MM.1S (cell line): Measurements from ENCODE around the gene CORO7.
A peak's percentile ranks its signal among the peaks of the same experiment; 100 is the strongest.

Experiments used
- DNase-seq: peaks from one replicate; pipeline ENCODE4 v3.0.0-alpha.2; 2015
- H2AFZ ChIP-seq: fragments of 300-600 bp; sonication (generic); 2 replicates; pipeline ENCODE4 v1.6.0; 2016; ENCODE audit warnings: antibody characterized with exemption, low read length
- H3F3A ChIP-seq: fragments of 300-600 bp; sonication (generic); 2 replicates; pipeline ENCODE4 v1.6.1; 2016; ENCODE audit warnings: mild to moderate bottlenecking, antibody characterized with exemption, low read length, moderate library complexity, mixed read lengths; ENCODE audit not compliant: insufficient read depth
- H3K27ac ChIP-seq: fragments of 300-600 bp; sonication (generic); 2 replicates; pipeline ENCODE4 v1.5.1; 2016; ENCODE audit warnings: mild to moderate bottlenecking, low read length
- H3K27me3 ChIP-seq: fragments of 300-600 bp; sonication (generic); replicated peaks from 2 replicates; pipeline ENCODE4 v1.6.0; 2016; ENCODE audit warnings: low read length; ENCODE audit not compliant: insufficient read depth
- H3K36me3 ChIP-seq: fragments of 300-600 bp; sonication (generic); replicated peaks from 2 replicates; pipeline ENCODE4 v1.6.1; 2016; ENCODE audit warnings: mild to moderate bottlenecking, low read length, mixed read lengths; ENCODE audit not compliant: insufficient read depth
- H3K4me1 ChIP-seq: fragments of 300-600 bp; sonication (generic); 2 replicates; pipeline ENCODE4 v1.6.1; 2016; ENCODE audit warnings: low read length, mixed read lengths
- H3K4me2 ChIP-seq: fragments of 300-600 bp; sonication (generic); 2 replicates; pipeline ENCODE4 v1.6.0; 2016; ENCODE audit warnings: low read depth, low read length
- H3K4me3 ChIP-seq: fragments of 300-600 bp; sonication (generic); 2 replicates; pipeline ENCODE4 v1.5.1; 2016; ENCODE audit warnings: low read length, mixed read lengths
- H3K79me2 ChIP-seq: fragments of 300-600 bp; sonication (generic); 2 replicates; pipeline ENCODE4 v1.6.1; 2016; ENCODE audit warnings: mixed run types, low read length, mixed read lengths
- H3K9ac ChIP-seq: fragments of 300-600 bp; sonication (generic); 2 replicates; pipeline ENCODE4 v1.6.1; 2016; ENCODE audit warnings: low read length, mixed read lengths
- H3K9me2 ChIP-seq: fragments of 300-600 bp; sonication (generic); replicated peaks from 2 replicates; pipeline ENCODE4 v1.6.1; 2016; ENCODE audit warnings: mild to moderate bottlenecking, low read length, mixed read lengths; ENCODE audit not compliant: insufficient read depth
- H3K9me3 ChIP-seq: fragments of 300-600 bp; sonication (generic); replicated peaks from 2 replicates; pipeline ENCODE4 v1.6.1; 2016; ENCODE audit warnings: mild to moderate bottlenecking, low read length, mixed read lengths; ENCODE audit not compliant: insufficient read depth
- H4K20me1 ChIP-seq: fragments of 300-600 bp; sonication (generic); 2 replicates; pipeline ENCODE4 v1.6.1; 2016; ENCODE audit warnings: mild to moderate bottlenecking, low read length, moderate library complexity, mixed read lengths; ENCODE audit not compliant: insufficient read depth
- CTCF ChIP-seq: fragments of 300-600 bp; sonication (generic); IDR thresholded peaks from 2 replicates; pipeline ENCODE4 v1.5.1; 2016; ENCODE audit warnings: antibody characterized with exemption, low read length, mixed read lengths
- EZH2 ChIP-seq: fragments of 300-600 bp; sonication (generic); optimal IDR thresholded peaks from 2 replicates; pipeline ENCODE3; 2017; ENCODE audit warnings: low read depth, mild to moderate bottlenecking, antibody characterized with exemption, low read length, mixed read lengths
- EZH2phosphoT487 ChIP-seq: fragments of 300-600 bp; sonication (generic); IDR thresholded peaks from 2 replicates; pipeline ENCODE4 v1.6.1; 2018; ENCODE audit warnings: antibody characterized with exemption, low read length

CORO7 gene

GRCh38 chr16:4319454-4320421, 96.7 kb downstream of the CORO7 start:
- DNase-seq, result peak; percentile 47

GRCh38 chr16:4318967-4319366, 97.4 kb downstream of the CORO7 start:
- Histone ChIP-seq H3K27ac (no peak overlapping the region), H3K36me3 (no peaks in the 10 kb centered on the region), H3K4me1 (0 out of 2 replicates have a peak, but pooled peaks cover 14% of the 10 kb centered on the region), H3K79me2 (no peaks in the 10 kb centered on the region), H3K9ac (no peak overlapping the region), H3K4me3 (no peak overlapping the region), H3K27me3 (peaks cover 55% of the 10 kb centered on the region), H3K4me2 (no peak overlapping the region), H3F3A (0 out of 2 replicates have a peak, but pooled peaks cover 5% of the 10 kb centered on the region), H4K20me1 (no peaks in the 10 kb centered on the region), H3K9me3 (no peaks in the 10 kb centered on the region), H3K9me2 (no peaks in the 10 kb centered on the region), H2AFZ (no peak overlapping the region)
- no peak for DNase-seq
- no peak for TF ChIP-seq EZH2phosphoT487
- no peak for TF ChIP-seq CTCF
- no peak for TF ChIP-seq EZH2

More at GRCh38 chr16:4319454-4320421, 96.7 kb downstream of the CORO7 start:
- no peak for TF ChIP-seq EZH2phosphoT487
- Histone ChIP-seq H3K9ac (no peak overlapping the region), H3K27ac (no peak overlapping the region), H3K36me3 (no peaks in the 10 kb centered on the region), H3F3A (0 out of 2 replicates have a peak, but pooled peaks cover 3% of the 10 kb centered on the region), H3K9me3 (no peaks in the 10 kb centered on the region), H3K4me1 (0 out of 2 replicates have a peak, but pooled peaks cover 11% of the 10 kb centered on the region), H3K79me2 (no peaks in the 10 kb centered on the region), H3K4me2 (no peak overlapping the region; the same call in 1 of the 2 replicates), H2AFZ (no peak overlapping the region), H3K27me3 (peaks cover 48% of the 10 kb centered on the region), H3K9me2 (no peaks in the 10 kb centered on the region), H3K4me3 (no peak overlapping the region), H4K20me1 (no peaks in the 10 kb centered on the region)

- H3K27me3 ChIP-seq, result peaks cover 60% of the 10 kb centered on the region
- no peak for DNase-seq
- no peaks in the 10 kb centered on the region for H3K9me3 ChIP-seq
- H3K4me1 ChIP-seq, result 0 out of 2 replicates have a peak, but pooled peaks cover 14% of the 10 kb centered on the region
- H2AFZ ChIP-seq, result no peak overlapping the region
- H4K20me1 ChIP-seq, result no peaks in the 10 kb centered on the region
- H3F3A ChIP-seq, result 0 out of 2 replicates have a peak, but pooled peaks cover 5% of the 10 kb centered on the region
- H3K4me3 ChIP-seq, result no peak overlapping the region
- H3K79me2 ChIP-seq, result no peaks in the 10 kb centered on the region
- no peak overlapping the region for H3K9ac ChIP-seq
- no peak for TF ChIP-seq CTCF
- no peaks in the 10 kb centered on the region for H3K36me3 ChIP-seq
- H3K27ac ChIP-seq, result no peak overlapping the region
- no peak overlapping the region for H3K4me2 ChIP-seq
- no peaks in the 10 kb centered on the region for H3K9me2 ChIP-seq
Observed at GRCh38 chr16:4318451-4318910, 97.9 kb downstream of the CORO7 start.
